GM18868 (cell line): ENCODE measurements around the gene ATPAF2.

Experiments
- ATAC-seq: cut with Tn5 transposase; IDR thresholded peaks from one replicate; pipeline ENCODE4 v1.9.1; 2021; ENCODE audit warnings: mild to moderate bottlenecking, moderate library complexity; ENCODE audit not compliant: unreplicated experiment

Gene ATPAF2

GRCh38 chr17:18038861-18039534, at the start of gene ATPAF2, which contains the start of gene GID4:
TSS of gene ATPAF2 (minus strand) at chr17:18039168. CDS start at chr17:18039013, 155 bp downstream.
TSS of gene GID4 (plus strand) at chr17:18039408. CDS start at chr17:18039465, 57 bp downstream.
- ATAC-seq: peak; percentile 89

DNA sequence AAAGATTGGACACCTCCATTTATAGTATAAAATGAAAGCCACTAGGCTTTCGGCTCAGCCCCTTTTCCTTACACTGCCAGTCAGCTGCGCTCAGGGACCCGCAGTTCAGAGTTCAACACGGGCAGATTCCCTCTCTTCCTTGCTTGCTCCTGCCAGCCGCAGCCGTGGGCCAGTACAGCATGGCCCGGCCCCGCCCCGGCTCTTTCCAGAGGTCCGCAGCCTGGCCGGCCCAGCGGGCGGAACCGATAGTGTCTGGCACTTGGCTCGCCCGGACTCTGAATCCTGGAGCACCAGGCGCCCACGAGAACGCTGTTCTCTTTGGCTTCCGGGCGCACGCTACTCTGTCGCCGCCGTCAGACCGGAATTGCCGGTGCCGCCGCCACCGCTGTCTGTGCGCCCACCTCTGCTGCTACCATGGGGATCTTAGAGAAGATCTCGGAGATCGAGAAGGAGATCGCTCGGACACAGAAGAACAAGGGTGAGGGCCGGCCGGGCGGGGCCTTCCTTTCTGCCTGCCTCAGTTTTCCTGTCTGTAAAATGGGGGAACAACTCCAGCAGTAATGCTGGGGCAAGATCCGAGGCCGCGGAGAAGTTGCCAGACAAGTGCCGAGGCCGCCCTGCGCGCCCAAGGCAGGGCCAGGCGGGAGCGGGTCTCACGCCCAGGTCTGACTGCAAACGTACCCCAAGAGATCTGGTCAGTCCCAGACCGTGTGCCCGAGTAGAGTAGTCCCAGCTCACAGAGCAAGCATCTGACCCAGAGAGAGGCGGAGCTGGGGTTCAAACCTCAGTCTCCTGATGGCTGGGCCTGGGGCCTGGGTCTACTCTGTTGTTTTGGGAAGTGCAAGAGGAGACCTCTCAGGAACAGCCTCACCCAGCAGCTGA, 48.9 kb upstream of the ATPAF2 start, which contains the start of gene DRG2:
Gene DRG2, plus strand, starts transcription at position 339 of the 882 bp plus-strand sequence. Its CDS starts 76 bp downstream, at position 415.
- peak; percentile 84 for ATAC-seq

- no peak for ATAC-seq
Observed at GRCh38 chr17:18084256-18084655, 45.3 kb upstream of the ATPAF2 start.

DNA sequence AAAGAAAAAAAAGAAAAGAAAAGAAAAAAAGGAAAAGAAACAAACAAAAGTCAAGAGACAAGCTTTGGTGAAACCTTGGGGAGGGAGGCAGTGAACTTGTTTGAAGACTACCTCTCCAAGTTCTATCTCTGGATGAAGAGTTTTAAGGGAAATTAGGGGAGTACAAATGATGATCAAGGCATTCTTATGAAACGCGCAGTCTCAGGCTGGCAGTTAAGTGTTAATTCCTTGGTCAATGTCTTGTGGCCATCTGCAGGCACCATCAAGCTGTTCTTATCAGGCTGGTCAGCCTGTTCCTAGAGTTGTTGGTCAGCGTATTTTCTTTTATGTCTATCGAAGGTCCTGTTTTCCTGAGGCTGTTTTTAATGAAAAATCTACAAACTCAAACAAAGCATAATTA, 40.6 kb upstream of the ATPAF2 start:
- ATAC-seq: no peak

DNA sequence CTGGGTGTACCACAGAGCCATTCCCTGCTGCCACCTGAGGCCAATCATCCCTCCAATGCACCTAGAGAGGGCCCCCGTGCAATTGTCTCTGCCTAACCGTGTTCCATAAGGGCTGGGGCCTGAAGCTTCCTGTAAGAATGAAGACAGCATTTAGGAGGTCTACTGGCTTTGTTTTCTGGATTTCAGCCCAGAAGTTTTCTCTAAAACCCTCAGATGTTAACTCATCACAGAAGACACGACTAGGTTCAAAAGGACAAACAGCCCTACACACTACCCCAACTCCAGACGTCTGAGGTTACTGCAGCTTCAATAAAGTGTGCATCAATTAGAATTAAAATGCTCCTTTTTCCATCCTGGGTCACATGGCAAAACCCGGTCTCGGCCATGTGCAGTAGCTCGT, 38.0 kb upstream of the ATPAF2 start:
- ATAC-seq: no peak

- no peak for ATAC-seq
Observed at GRCh38 chr17:18074566-18075272, 35.8 kb upstream of the ATPAF2 start.

GRCh38 chr17:18071751-18072150, 32.8 kb upstream of the ATPAF2 start:
- ATAC-seq: no peak

- no peak for ATAC-seq
Observed at GRCh38 chr17:18070861-18071340, 31.9 kb upstream of the ATPAF2 start.

- ATAC-seq: no peak
Observed at GRCh38 chr17:18069101-18069500, 30.1 kb upstream of the ATPAF2 start.

GRCh38 chr17:18066866-18067265, 27.9 kb upstream of the ATPAF2 start:
- no peak for ATAC-seq

DNA sequence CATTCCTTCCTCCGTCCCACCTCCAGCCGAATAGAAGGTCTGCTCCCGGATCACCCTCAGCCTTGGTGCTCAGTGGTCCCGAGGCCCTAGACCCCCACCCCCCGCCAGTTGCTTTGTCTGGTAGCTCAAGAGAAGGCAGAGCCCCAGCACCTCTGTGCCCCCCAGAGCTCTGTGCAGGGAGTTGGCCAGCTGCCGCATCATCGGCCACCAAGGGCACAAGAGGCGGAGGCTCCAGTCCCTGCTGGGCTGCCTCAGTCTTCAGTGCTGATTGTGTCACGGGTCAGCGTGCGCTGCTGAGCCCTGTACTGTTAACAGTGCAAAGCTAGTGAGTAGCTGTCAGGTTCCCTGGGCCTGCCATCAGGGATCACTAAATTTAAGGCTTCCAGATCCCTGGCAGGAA, 26.6 kb upstream of the ATPAF2 start:
- no peak for ATAC-seq

GRCh38 chr17:18064053-18064452, 25.1 kb upstream of the ATPAF2 start:
- ATAC-seq: no peak

- ATAC-seq: no peak
Observed at GRCh38 chr17:18059283-18059682, 20.3 kb upstream of the ATPAF2 start.

GRCh38 chr17:18056214-18056613, 17.2 kb upstream of the ATPAF2 start:
- ATAC-seq: no peak

- no peak for ATAC-seq
Observed at GRCh38 chr17:18055597-18055996, 16.6 kb upstream of the ATPAF2 start.

- no peak for ATAC-seq
Observed at GRCh38 chr17:18045691-18046350, 6.9 kb upstream of the ATPAF2 start.

GRCh38 chr17:18044609-18045008, 5.6 kb upstream of the ATPAF2 start:
- no peak for ATAC-seq

- ATAC-seq: no peak
Observed at GRCh38 chr17:18043491-18043890, 4.5 kb upstream of the ATPAF2 start.

GRCh38 chr17:18042983-18043382, 4.0 kb upstream of the ATPAF2 start:
- no peak for ATAC-seq

DNA sequence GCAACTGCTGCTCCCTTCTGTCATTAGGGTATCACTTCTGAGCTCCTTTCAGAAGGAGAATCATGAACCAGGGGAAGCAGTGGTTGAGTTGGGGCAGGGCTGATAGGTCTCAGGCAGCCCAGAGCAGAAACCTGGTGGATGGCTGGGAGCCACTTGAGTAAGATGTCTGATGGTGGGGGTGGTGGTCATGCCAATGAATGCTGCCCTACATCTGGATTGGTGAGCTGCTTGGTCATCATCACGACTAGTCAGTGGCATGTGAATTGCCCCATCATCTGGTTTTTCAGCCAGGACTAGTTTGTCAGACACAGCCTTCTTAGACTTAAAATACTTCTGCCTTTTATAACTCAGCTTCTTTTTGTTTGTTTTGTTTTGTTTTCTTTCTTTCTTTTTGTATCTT, 2.8 kb upstream of the ATPAF2 start:
- ATAC-seq: no peak
